NCI-H2171 treated with DMSO at 0.1 percent for 48 hours (cell line): Measurements from ENCODE around the gene AMHR2.

ENCODE experiments used
- DNase-seq: peaks from one replicate; lab custom pipeline; 2025; lab: John Stamatoyannopoulos, UW

The AMHR2 gene

GRCh38 chr12:53480491-53481442 is 57.1 kb downstream of the AMHR2 start:
- no peak for DNase-seq
